ENCODE data around the gene SLC47A2.

DNA sequence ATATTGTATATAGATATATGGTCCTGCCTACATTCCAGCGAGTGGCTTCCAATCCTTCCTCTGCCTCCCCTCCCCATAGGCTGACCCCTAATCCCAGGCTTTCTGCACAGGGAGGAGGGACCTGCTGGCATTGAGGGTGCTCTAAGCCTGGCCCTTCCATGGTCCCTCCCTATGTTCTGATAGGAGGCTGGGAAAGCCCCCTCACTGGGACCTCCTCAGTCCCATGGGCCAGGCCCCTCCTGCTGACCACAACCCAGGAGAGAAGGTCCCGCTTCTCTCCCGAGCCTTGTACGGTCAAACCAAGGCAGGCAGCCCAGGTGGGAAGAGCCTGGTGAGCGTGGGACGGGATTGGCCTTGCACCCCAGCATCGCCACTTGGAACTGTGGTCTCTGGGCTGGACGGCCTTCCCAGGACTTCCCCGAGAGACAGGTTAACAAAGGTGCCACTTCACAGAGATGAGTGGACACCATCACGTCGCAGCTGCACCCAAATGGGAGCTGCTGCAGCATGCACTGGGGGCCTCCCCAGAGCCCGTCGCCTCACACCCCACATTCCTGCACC is 30.9 kb upstream of the SLC47A2 start:
- TF ChIP-seq CTCF (IDR thresholded peaks at IDR 0.05) = no peak
- TF ChIP-seq POLR2A (IDR thresholded peaks at IDR 0.05) = no peak
- no peak for TF ChIP-seq EP300 (IDR thresholded peaks at IDR 0.05)
